Body of pancreas (tissue), 4 donors: ENCODE measurements around the gene ROBO1. TPM values are rescaled to one million over a fixed set of nuclear protein-coding genes. Genes with fewer than 3 reads are reported as not detected.

ENCODE experiments used
- ATAC-seq: fragments of 150-250 bp; one replicate; pipeline ENCODE4 v1.9.1; 2016
- DNase-seq, 4 donors: peaks; one replicate each; pipeline ENCODE4 v3.0.0-alpha.2; 2019
- H3K27ac ChIP-seq, 4 donors: fragments of 200-600 bp; sonication (generic); 1 replicate in 3 of 4; 2 replicates in 1 of 4; pipeline versions ENCODE4 v1.5.1 to v1.6.1; 2016 to 2019; ENCODE audit warnings: mild to moderate bottlenecking in 1 of 4, mixed read lengths in 1 of 4, moderate library complexity in 1 of 4
- H3K27me3 ChIP-seq, 2 donors: fragments of 200-600 bp; sonication (generic); one replicate each; pipeline ENCODE4 v1.6.0; 2016; ENCODE audit warnings: mild to moderate bottlenecking in 1 of 2
- H3K36me3 ChIP-seq, 2 donors: fragments of 200-600 bp; sonication (generic); replicated peaks in 1 of 2; 2 replicates each; pipeline ENCODE4 v1.5.1; 2016; ENCODE audit warnings: low read depth in 2 of 2; ENCODE audit not compliant: insufficient read depth in 1 of 2
- H3K4me1 ChIP-seq: fragments of 200-600 bp; sonication (generic); one replicate; pipeline ENCODE4 v1.6.0; 2016
- H3K4me3 ChIP-seq, 2 donors: fragments of 200-600 bp; sonication (generic); 1 replicate in 1 of 2; 2 replicates in 1 of 2; pipeline ENCODE4 v1.5.1; 2016 to 2019
- H3K9me3 ChIP-seq, 3 donors: fragments of 200-600 bp; sonication (generic); 1 replicate in 2 of 3; 2 replicates in 1 of 3; pipeline ENCODE4 v1.5.1; 2016
- CTCF ChIP-seq, 7 experiments: fragments of 450-650 bp in 4 of 7; fragments of 200-600 bp in 3 of 7; sonication (generic) in 3 of 7; IDR thresholded peaks; one replicate each; pipeline ENCODE4 v1.5.1; 2016 to 2019; ENCODE audit warnings: antibody characterized with exemption in 7 of 7
- POLR2A ChIP-seq, 3 donors: fragments of 450-650 bp; IDR thresholded peaks; one replicate each; pipeline ENCODE4 v1.6.1; 2016; ENCODE audit warnings: antibody characterized with exemption in 3 of 3, mild to moderate bottlenecking in 2 of 3
- WGBS, 2 donors: methylation state at CpG; one replicate each; pipeline ENCODE4 v1.1.5; 2017; 5-methylcytosine and 5-hydroxymethylcytosine counted together
- intact Hi-C: fragments of 100-400 bp; cut with DNase I; formaldehyde crosslinking; loops from one replicate; pipeline ENCODE4 v1.15.1; 2023
- total RNA-seq, 2 donors: library from RNA; depleted of rRNA; stranded (reverse); fragments of >200 nt; gene quantifications; one replicate each; pipeline ENCODE4 v1.1.0, GENCODE V29; 2016

Gene ROBO1
- total RNA-seq, 2 donors from 2014 or later: 3.9 to 9.9 TPM

GRCh38 chr3:79390352-79390751 is 377.4 kb downstream of the ROBO1 start:
- ATAC-seq: no peak

GRCh38 chr3:79385211-79385610 is 382.6 kb downstream of the ROBO1 start:
- TF ChIP-seq POLR2A (IDR thresholded peaks at IDR 0.05) (no peak), CTCF (IDR thresholded peaks at IDR 0.05) (no peak)
- DNase-seq (no peak), ATAC-seq (no peak)
- H3K27me3 ChIP-seq: no peaks in the 10 kb centered on the region
- intact Hi-C loops: no loop called here
- no peak overlapping the region for H3K4me3 ChIP-seq
- no peaks in the 10 kb centered on the region for H3K9me3 ChIP-seq
- H3K27ac ChIP-seq: no peak overlapping the region
- WGBS, 2 donors: 60 to 63% methylated on average over 3 of the region's 3 CpGs
- no peaks in the 10 kb centered on the region for H3K4me1 ChIP-seq
- no peaks in the 10 kb centered on the region for H3K36me3 ChIP-seq

More at GRCh38 chr3:79390352-79390751, 377.4 kb downstream of the ROBO1 start:
- no peak for DNase-seq
- Histone ChIP-seq H3K4me3 (no peak overlapping the region), H3K4me1 (no peaks in the 10 kb centered on the region), H3K9me3 (no peaks in the 10 kb centered on the region), H3K27me3 (no peaks in the 10 kb centered on the region), H3K36me3 (no peaks in the 10 kb centered on the region), H3K27ac (no peak overlapping the region)
- TF ChIP-seq POLR2A (IDR thresholded peaks at IDR 0.05) (no peak), CTCF (IDR thresholded peaks at IDR 0.05) (no peak)
- WGBS, 2 donors: 41 to 65% methylated on average over 2 of the region's 2 CpGs
- intact Hi-C loops: no loop called here

- ATAC-seq (no peak), DNase-seq (no peak)
- no peaks in the 10 kb centered on the region for H3K36me3 ChIP-seq
- no peaks in the 10 kb centered on the region for H3K9me3 ChIP-seq
- no peaks in the 10 kb centered on the region for H3K4me1 ChIP-seq
- H3K4me3 ChIP-seq: no peak overlapping the region
- TF ChIP-seq POLR2A (IDR thresholded peaks at IDR 0.05) (no peak), CTCF (IDR thresholded peaks at IDR 0.05) (no peak)
- 22 to 35% methylated on average over 3 of the region's 3 CpGs for WGBS, 2 donors
- H3K27me3 ChIP-seq: no peaks in the 10 kb centered on the region
- no peak overlapping the region for H3K27ac ChIP-seq
- intact Hi-C loops: no loop called here
Measured at GRCh38 chr3:79383402-79384012, 384.3 kb downstream of the ROBO1 start.

DNA sequence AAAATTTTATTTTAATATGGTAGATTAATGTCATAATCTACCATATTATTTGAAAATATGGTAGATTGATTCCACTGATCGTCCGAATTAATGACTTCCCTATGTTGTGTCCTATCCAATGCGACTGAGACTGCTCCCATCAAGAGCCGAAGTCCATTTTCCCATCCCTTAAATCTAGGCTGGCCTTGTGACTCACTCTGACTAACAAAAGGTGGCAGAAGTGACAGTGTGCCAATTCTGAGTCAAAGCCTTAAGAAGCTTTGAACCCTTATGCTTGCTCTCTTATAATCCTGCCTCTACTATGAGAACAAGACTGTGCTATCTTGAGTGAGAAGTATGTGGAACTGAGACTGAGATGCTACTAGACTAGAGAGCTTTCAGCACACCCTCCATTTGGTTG is 387.2 kb downstream of the ROBO1 start:
- Histone ChIP-seq H3K4me3 (no peak overlapping the region), H3K36me3 (no peaks in the 10 kb centered on the region), H3K4me1 (no peaks in the 10 kb centered on the region), H3K27ac (no peak overlapping the region), H3K9me3 (no peaks in the 10 kb centered on the region), H3K27me3 (no peaks in the 10 kb centered on the region)
- no peak for TF ChIP-seq CTCF (IDR thresholded peaks at IDR 0.05)
- no peak for TF ChIP-seq POLR2A (IDR thresholded peaks at IDR 0.05)
- intact Hi-C loops: no loop called here
- WGBS, 2 donors: 62 to 82% methylated on average over 4 of the region's 4 CpGs
- DNase-seq (no peak), ATAC-seq (no peak)

DNA sequence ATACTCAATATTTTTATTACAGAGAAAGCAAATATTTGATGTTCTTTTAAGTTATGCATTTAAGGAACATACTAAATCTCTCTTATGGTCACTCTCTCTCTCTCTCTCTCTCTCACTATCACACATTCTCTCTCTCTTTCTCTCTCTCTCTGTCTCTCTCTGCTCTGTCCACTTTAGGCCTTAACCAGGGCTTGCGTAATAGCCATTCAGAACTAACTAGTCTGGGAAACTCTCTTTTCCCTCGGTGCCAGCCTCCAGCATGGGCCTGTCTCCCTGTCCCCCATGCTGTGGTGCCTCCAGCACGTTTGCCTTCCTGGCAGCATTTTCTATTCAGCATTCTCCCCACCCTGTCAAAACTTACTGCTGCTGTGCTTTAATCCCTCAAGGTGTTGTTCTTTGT is 389.7 kb downstream of the ROBO1 start:
- Histone ChIP-seq H3K4me3 (no peak overlapping the region), H3K36me3 (no peaks in the 10 kb centered on the region), H3K4me1 (no peaks in the 10 kb centered on the region), H3K9me3 (no peaks in the 10 kb centered on the region), H3K27me3 (no peaks in the 10 kb centered on the region), H3K27ac (no peak overlapping the region)
- ATAC-seq: no peak
- 45 to 52% methylated on average over 3 of the region's 3 CpGs for WGBS, 2 donors
- no peak for DNase-seq
- intact Hi-C loops: no loop called here
- TF ChIP-seq CTCF (IDR thresholded peaks at IDR 0.05): no peak
- TF ChIP-seq POLR2A (IDR thresholded peaks at IDR 0.05): no peak
